CD4-positive, alpha-beta T cell treated with Interleukin-2 at 100 ng/mL for 4 hours (primary cell): ENCODE results near the gene ACHE.

ENCODE experiments used
- DNase-seq: peaks from one replicate; pipeline ENCODE4 v3.0.0-alpha.2; 2020; ENCODE audit warnings: low spot score

The ACHE gene

DNA sequence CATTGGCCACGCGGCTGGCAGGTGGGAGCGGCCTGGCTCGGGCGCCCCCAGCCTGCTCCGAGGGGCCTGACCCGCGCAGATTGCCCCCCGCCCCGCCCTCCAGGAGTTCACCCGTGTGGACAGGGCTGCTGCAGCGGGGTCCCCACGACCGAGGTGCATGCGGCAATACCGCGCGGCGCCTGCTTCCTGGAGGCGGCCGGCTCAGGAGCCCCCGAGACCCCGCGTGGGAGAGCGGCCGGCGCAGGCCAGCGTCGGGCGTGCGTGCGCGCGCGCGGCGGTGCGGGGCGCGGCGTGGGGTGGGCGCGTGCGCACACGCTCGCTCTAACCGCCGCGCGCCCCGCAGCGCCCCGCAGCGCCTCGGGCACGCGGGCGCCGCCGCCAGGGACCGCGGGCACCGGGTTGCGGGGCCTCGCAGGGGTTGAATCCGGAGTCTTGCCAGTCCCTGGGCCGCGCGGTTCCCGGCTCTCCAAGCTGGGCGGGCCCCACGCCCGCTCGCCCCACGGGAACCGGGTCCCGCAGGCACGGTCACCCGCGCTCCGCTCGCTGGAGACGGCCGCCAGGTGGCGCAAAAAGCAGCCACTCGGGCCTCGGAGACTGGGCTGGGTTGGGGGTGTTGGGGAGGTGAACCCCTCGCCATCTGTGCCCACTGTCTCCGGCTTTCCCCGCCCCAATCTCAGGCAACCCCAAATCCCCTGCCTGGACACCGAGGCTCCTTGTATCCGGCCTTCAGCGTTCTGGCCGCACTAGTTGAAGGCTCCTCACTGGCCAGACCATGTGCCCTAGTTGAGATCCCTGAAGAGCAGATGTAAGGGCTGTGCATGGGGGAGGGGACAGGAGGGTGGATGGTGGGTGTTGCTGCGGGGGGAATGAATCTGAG lies 1.3 kb upstream of the ACHE start:
- peak; percentile 64 for DNase-seq

GRCh38 chr7:100895956-100896731 lies 456 bp upstream of the ACHE start:
- peak; percentile 24 for DNase-seq

DNA sequence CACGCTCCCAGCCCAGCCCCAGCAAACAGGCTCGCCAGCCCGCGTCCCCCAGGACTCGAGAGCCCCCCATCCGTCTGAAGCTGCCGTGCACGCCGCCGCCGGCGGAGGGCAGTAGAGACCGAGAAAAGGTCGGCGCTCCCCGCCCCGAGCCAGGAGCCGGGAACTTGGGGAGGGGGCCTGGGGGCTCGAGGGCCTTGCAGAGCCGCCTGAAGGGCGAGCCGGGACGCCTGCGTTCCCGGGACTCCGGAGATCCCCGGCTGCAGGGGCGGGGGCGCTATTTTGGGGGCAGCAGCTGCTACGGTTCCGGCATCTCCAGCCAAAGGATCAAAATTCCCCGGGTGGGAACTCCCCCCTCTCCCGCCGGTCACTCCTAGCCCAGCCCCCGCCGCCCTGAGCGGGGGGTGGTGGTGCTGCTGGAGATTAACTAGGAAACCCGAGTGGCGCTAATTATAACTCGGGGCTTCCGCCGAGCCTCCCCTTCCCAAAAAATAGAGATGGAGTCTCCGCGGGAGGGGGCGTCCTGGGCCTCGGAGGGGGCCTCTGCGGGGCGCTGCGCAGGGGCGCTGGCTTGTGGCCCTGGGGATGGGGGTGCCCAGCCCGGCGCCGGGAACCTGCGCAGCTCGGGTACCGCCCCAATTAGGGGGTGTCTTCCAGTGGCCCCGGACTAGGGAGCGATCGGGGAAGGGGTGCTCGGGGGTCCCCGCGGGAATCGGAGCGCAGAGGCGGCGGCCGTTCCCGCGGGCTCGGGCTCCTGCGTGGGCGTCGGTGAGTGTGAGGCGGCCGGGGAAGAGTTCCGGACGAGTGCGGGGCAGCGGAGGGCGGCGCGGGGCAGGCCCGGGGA lies 608 bp downstream of the ACHE start:
- peak; percentile 54 for DNase-seq

DNA sequence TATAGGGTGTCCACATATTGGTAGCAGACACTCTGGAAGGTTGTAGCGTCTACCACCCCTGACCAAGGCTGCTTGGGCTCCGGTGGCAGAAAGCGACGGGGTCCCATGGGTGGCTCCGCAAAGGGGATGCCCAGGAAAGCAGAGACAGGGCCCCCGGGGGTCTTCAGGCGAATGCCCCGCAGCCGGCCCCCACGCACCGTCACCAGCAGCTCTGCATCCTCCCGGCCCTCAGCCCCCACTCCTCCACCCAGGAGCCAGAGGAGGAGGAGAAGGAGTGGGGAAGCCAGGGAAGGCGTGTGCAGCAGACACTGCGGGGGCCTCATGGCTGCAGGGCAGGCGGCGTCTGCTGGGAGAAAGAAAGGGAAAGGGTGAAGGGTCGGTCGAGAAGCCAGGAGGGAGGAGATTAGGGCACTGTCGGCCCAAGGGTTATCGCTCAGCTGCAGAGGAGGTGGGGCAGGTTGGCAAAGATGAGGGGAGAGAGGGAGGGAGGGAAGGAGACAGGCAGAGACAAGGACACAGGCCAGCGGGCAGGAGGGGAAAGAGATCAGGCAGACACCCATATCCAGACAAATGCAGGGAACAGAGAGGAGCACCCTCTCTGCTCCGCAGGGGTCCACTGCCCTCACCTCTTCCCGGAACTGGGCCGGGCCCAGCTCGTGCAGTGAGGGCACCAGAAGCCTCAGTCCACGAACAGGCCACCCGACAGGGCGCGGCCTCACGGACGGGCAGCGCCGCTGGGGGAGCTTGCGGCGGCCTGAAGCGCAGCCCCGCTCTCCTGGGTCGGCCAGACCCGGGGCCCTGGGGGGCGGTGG lies 1.6 kb downstream of the ACHE start:
- DNase-seq: no peak

GRCh38 chr7:100893318-100893895 lies 2.3 kb downstream of the ACHE start:
- DNase-seq: no peak

DNA sequence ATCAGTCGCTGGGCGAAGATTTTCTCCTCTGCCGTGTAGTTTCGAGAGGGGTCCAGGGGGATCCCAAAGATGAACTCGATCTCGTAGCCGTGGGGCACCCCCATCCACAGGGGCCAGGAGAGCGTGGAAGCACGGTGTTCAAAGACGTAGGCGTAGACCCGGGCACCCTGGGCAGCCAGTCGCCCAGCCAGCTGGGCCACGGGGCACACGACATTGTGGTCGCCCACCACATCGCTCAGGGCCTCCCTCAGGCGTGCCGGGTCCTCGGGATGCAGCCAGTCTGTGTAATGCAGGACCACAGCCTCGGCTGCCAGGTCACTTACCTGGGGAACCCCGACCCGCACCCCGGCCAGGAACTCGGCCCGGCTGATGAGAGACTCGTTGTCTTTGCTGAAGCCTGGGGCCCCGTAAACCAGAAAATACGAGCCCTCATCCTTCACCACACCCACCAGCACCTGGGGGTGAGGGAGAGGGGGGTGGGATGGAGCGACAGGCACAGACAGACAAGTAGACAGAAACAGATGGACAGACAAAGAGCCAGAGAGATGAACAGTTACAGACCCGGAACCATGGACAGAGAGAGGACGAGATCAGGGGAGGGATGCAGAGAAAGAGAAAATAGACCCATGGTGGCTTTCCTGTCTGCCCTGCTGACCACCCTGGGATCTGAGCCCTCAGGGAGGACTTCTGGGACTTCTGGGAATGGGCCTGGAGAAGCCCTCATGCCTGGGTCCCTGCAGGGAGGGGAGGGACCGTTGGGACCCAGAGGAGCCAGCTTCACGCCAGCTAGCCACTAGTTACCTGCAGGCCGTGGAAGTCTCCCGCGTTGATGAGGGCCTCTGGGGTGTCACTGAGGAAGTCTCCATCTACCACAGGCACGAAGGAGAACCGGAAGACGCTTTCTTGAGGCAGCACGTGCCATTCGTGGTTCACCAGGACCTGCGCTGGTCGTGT lies 3.0 kb downstream of the ACHE start:
- no peak for DNase-seq

- DNase-seq: no peak
Observed at GRCh38 chr7:100891568-100892247, 4.0 kb downstream of the ACHE start.

GRCh38 chr7:100890653-100891567 lies 4.8 kb downstream of the ACHE start:
- DNase-seq: no peak

- no peak for DNase-seq
Observed at GRCh38 chr7:100888988-100889750, 6.5 kb downstream of the ACHE start, which contains the start of gene UFSP1. Gene UFSP1 (minus strand): TSS chr7:100889715. CDS start chr7:100889271, 444 bp downstream.

DNA sequence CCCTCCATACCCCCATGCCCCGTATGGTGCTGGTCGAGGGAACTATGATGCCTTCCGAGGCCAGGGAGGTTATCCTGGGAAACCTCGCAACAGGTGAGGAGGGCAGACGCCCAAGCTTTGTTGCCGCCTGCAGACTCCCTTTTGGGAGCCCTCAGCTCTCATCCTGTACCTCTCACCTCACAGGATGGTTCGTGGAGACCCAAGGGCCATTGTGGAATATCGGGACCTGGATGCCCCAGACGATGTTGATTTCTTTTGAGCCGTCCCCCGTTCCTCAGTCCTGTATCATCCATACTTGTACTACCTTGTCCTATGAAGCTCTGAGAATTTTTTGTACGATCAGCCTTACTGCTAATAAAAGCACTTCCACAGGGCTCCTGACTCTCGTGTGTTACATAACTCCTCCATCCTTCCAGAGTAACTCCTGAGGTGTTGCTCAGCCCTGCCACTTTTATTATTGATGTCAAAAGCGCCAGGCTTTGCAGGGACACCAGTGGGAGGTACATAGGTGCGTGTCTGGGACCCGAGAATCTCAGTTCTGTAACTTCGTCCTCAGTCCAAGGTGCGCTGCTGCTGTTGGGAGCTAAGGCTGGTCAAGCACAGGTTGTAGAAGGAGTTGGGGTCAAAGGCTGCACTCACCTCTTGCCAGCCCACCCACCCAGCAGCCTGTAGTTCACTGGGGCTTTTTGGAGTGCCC lies 7.2 kb downstream of the ACHE start:
- DNase-seq: no peak

DNA sequence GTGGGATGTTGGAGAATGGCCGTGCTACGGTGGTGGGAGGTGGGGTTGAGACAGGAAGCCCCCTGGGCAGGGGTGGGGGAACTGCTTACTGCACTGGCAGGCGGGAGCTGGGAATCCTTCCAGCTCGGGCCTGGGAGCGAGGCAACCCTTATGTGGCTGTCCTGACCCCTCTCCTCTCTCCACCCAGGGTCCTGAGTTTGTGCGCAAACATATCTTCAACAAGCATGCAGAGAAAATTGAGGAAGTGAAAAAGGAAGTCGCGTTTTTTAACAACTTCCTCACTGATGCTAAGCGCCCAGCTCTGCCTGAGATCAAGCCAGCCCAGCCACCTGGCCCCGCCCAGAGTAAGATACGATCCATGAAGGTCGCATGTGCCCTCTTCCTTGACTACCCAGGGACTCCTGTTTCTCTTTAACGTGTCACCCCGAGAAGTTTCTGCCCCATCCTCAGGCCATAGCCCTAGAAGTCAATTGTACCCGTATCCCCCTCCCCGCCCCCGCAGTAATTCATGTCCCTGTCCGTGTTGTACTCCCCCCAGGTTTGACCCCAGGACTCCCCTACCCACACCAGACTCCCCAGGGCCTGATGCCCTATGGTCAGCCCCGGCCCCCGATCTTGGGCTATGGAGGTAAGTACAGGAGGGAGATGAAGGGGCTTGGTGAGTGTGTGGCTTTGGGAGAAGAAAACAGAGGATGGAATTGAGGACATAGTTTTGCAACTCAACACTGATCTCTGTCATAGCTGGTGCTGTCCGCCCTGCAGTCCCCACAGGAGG lies 8.0 kb downstream of the ACHE start:
- DNase-seq: peak; percentile 61

- DNase-seq: peak; percentile 12
Observed at GRCh38 chr7:100886936-100887515, 8.7 kb downstream of the ACHE start.

DNA sequence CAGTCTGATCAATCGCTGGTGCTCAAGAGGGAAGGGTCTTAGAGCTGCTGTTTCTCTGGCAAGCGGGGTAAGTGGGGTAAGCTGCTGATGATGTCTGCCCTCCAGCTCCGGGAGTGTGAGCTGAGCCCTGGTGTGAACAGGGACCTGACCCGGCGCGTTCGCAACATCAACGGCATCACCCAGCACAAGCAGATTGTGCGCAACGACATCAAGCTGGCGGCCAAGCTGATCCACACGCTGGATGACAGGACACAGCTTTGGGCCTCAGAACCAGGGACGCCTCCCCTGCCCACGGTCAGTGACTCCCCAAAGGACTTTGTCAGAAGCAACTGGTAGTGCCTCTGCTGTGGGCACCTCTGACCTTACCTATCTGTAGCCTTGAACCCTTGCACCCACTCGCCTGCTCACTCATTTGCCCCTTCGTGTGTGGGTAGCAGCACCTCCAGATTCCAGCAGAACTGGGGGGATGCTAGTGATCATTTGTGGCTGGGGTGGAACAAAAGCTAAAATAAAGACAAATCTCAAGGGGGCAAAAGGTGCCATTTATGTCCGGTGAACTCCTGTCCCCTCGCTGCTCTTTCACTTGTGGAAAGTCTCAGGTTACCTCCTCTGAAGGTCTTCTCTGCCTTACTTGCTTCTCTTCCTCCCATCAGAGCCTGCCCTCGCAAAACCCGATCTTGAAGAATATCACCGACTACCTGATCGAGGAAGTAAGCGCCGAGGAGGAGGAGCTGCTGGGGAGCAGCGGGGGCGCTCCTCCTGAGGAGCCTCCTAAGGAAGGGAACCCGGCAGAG lies 9.3 kb downstream of the ACHE start:
- DNase-seq: no peak

DNA sequence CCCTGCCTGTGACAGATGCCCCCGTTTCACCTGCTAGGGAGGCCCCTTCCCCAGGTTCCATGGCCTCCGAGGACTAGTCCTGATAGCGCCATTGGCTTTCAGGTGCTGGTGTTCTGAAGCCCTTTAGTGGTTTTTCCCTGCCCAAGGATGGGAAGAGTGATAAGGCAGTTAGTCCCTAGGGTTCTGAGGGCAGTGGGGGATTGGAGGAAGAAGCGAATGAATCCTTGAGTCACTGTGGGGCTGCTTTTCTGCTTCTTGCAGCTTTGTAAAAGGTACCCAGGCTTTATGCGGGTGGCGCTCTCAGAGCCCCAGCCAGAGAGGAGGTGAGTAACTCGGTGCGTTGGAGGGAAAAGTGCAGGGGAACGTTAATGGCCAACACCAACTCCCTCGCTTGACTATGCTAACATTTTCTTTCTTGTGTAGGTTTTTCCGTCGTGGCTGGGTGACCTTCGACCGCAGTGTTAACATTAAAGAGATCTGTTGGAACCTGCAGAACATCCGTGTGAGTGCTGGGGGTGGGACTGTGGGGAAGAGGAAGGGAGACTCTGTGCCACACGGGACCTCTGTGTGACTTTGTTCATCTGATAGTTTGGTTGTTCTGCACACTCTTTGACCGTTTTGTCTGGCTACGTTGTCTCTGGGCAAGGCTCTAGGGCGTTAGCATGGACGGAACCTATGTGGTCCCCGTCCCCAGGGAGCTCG lies 10.1 kb downstream of the ACHE start:
- DNase-seq: no peak
